Gastrocnemius medialis (tissue), 4 donors: ENCODE measurements around the gene EBP.

Experiments
- POLR2A ChIP-seq, 2 donors: fragments of 450-650 bp; IDR thresholded peaks; one replicate each; pipeline ENCODE4 v1.6.1; 2017; ENCODE audit warnings: antibody characterized with exemption in 2 of 2, mild to moderate bottlenecking in 2 of 2, moderate library complexity in 2 of 2
- TF ChIP-seq, protein P1 (sequence below), 5 experiments: fragments of 450-650 bp in 3 of 5; fragments of 200-600 bp in 2 of 5; sonication (generic) in 2 of 5; IDR thresholded peaks in 4 of 5; conservative IDR thresholded peaks in 1 of 5; 1 replicate in 4 of 5; 2 replicates in 1 of 5; pipeline ENCODE4 v1.5.1; 2016 to 2019; ENCODE audit warnings: antibody characterized with exemption in 5 of 5, mild to moderate bottlenecking in 3 of 5, moderate library complexity in 3 of 5

DNA sequence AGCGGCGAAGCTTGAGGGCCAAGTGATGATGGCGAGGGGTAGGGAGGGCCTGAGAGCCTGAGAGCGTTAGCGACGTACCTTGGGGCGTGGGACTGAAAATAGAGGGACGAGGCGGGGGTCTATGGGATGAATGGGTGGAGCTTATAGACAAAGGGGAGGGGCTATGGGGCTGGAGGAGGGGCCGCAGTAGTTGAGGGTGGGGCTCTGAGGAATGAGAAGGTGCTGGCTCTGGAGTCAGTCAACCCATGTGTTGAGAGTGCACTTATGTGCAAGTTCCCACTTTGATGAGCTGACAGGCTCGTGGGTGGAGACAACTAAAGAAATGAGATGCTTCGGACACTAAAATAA lies 18.4 kb downstream of the EBP start:
- TF ChIP-seq, protein P1, sequence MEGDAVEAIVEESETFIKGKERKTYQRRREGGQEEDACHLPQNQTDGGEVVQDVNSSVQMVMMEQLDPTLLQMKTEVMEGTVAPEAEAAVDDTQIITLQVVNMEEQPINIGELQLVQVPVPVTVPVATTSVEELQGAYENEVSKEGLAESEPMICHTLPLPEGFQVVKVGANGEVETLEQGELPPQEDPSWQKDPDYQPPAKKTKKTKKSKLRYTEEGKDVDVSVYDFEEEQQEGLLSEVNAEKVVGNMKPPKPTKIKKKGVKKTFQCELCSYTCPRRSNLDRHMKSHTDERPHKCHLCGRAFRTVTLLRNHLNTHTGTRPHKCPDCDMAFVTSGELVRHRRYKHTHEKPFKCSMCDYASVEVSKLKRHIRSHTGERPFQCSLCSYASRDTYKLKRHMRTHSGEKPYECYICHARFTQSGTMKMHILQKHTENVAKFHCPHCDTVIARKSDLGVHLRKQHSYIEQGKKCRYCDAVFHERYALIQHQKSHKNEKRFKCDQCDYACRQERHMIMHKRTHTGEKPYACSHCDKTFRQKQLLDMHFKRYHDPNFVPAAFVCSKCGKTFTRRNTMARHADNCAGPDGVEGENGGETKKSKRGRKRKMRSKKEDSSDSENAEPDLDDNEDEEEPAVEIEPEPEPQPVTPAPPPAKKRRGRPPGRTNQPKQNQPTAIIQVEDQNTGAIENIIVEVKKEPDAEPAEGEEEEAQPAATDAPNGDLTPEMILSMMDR (IDR thresholded peaks at IDR 0.05 in 4 of 5, conservative IDR thresholded peaks at IDR 0.05 in 1 of 5) = no peak
- no peak for TF ChIP-seq POLR2A (IDR thresholded peaks at IDR 0.05)
